ENCODE data around the gene PLCB3.
"Not testable (repeated sequence)": the region's sequence is repeated elsewhere in the genome, so short reads cannot be mapped to it uniquely, and the experiment has no call there.

PLCB3 gene

DNA sequence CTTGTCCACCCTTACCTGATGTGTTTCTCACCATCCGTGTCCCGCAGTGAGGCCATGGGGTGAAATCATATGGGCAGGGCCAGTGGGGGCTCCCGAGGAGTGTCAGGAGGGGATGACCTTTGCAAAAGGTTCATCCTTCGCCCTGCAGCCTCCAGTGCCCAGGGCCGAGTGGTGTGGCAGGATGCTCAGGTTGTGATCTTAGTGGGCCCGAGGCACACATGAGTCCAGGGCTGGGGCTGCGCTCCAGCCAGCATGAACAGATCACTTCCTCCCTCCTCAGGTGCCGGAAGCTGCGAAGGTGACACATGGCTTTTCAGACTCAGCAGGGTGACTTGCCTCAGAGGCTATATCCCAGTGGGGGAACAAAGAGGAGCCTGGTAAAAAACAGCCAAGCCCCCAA, 13.3 kb upstream of the PLCB3 start:
- DNase-seq, result no peak

DNA sequence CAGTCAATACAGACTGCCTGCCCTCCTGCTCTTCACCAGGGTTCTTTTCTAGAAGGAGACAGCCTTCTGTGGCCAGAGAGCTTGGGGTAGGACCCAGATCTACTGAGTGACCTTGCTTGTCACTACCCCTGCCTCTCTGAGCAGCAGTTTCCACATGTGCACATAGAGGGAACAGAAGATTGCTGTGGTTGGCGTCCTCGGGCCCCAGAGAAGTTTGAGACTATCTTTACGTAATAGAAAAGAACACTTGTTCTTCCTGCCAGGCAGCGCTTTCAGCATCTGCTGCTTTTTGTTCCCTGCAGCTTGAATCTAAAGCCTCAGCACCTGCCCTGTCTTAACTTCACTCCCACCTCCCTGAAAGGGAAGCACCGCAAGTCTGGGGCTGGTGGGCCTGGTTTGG, 12.3 kb upstream of the PLCB3 start:
- DNase-seq, result peak; percentile 38

DNA sequence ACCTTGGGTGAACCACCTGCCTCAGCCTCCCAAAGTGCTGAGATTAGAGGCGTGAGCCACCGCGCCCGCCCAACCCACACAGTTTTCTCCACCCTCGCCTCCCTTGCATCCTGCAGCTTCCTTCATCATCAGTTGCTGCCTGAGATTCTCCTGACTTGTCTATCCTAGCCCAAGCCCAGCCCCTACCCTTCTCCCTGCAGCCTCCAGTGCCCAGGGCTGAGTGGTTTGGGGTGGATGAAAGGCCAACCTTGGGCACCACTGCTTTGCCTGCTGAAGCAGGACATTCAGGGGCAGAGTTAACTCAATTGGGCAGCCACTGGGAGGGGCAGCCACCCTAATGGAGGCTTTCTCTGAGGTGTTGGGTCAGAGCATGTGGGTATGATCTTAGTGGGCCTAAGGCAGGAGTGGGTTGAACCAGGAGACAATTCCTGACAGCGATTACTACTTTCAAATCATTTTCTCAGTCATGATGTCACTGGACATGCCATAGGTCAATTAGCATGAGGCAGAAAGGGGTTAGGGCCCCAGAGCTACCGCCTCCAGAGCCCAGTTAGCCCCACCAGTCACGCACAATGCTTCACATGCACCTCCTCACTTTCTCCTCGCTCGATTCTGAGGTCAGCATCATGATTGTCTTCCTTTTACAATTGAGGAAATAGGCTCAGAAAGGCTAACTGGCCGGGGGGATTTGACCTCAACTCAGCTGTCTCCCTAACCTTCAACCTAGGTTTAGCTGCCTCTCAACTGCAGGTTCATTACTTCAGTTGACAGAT, 11.5 kb upstream of the PLCB3 start:
- peak; percentile 63 for DNase-seq

DNA sequence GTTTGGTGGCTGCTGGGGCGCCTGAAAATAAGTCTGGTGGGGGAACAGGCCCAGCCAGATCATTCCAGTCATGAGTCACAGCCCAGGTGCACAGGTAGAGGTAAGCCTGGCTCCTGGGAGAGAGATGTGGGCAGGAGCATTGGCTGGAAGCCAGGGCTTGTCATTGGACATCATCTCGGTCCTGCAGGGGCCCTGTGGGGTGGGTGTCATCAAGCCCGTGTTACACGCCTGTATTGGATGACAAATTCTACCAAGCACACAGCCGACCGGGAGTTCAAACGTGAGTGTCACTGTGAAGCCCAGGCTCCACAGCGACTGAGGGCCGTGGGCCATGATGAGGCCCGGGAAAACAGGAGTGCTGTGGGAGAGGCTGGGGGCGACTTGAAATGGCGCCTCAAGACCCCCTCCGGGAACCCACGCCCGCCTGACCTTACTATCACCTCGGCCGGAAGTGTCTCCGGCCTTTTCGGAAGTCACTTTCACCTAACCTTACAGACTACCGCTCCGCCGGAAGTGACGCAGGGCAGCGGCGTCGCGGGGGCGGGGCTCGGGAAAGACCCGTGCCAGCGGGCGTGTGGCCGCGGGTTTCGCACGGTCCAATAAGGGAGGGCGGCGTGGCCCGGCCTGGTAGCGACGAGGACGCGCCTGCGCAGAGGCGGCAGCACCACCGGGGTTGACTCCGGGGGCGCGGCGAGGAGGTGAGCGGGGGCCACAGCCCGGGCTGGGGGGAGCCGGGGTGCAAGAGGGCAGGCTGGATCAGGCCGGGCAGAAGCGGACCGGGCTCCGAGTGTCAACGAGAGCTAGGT, 10.7 kb upstream of the PLCB3 start, which contains the start of gene FKBP2:
Gene FKBP2 (plus strand): TSS at position 661 of the 806 bp plus-strand sequence. CDS start 1,293 bp downstream, outside the sequence.
- DNase-seq, result peak; percentile 99

DNA sequence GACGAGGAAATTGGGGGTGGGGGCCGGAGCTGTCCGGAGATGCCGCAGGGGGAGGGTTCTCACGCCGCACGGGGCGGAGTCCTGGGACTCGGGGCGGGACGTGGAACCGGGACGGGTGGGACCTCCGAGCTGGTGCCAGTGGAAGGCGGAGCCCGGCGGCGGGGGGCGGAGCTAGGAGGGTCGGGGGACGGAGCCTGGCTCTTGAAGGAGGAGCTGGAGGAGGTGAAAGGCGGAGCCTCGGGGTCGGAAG, 10.2 kb upstream of the PLCB3 start:
- no peak for DNase-seq

DNA sequence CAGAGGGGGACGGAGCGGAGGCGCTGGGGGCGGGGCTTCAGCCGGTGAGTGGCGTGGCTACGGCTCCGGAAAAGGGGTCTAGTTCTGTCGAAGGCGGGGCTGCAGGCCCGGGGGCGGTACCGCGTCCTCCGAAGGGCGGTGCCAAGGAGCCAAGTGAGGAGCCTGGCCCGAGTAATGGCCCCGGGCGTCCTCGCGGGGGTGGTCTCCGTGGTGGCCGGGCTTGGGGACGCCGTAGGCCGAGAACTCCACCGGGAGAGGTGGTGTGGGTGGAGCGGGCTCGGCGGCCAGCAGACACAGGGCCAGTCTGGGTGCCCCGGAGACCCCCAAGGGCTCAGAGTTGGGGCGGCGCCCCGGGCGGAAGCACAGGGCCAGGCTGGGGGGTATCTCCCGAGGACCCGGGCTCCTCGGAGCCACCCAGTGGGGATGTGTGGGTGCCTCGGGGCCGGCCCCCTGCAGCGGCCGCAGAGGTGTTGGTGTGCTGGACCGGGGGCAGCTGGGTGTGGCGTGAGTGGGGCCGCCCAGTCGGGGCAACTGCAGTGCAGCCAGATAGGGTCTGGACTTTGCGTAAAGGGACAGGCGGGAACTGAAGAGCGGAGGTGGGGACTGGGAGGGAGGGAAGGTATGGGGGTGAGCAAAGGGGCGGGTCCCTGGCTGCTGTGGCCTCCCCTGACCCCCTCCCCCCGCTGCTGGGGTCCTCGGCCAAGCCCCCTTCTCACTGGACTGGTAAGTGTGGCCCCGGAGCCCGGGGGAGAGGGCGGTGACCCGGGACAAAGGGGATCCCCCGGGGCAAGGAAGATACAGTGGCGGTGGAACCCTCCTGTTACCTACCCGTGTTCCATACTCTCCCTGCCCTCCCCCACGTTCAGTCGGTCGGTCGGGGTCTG, 9.6 kb upstream of the PLCB3 start:
- DNase-seq, result peak; percentile 100

DNA sequence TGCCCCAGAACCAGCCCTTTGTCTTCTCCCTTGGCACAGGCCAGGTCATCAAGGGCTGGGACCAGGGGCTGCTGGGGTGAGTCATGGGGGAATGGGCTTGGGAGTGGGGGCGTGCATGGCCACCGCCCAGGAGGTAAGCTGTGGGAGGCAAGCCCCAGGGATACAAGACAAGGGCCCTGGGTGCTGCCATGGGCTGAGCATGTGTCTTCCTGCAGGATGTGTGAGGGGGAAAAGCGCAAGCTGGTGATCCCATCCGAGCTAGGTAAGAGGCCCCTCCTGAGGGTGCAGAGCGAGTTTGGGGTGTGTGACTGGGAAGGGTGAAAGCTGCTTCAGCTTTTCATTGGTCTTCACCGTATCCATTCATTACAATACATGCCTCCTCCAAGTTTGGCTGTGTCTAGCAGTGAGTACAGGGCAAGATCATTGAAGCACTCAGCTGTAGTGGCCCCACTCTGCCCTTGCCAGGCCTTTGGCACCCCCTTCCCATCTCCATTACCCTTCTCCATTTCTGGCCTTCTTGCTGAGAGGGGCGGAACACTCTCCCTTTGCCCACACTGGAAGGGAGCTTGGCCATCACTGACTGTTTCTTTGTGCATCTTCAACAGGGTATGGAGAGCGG, 8.0 kb upstream of the PLCB3 start:
- no peak for DNase-seq

DNA sequence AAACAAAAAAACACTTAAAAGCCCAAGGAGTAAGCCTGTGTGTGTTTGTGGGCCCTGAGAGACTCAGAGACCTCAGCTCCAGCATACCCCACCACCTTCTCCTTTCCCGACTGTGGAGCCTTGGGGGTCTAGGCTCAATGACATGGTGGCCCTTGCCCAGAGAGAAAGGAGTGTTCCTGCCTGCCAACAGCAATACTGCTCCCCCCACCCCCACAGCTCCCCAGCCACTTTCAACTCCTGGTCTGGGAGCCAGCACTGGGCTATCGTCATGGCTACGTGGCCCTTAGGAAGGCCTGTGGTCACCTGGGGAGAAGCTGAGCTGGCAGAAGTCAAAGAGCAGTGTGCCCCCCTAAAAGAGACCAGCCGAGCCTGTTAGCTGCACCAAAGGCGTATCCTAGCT, 7.2 kb upstream of the PLCB3 start:
- DNase-seq, result no peak

DNA sequence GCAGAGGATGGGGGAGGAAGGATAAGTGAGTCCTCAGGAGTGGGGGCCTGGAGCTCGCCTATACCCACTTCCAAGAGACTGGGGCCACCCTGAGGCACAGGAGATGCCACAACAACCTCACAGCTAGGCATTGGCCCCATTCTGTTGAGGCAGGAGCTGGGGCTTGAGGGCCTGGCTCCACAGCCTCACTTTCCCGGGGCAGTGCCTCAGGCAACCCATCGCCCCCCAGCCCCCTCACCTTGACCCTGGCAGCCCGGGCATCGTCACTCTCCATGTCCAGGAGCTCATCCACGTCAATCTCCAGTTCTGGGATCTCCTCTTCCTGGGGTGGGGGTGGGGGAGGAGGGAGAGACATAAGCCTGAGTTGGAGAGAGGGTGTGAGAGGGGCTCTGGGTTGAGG, 6.4 kb upstream of the PLCB3 start:
- DNase-seq, result no peak

DNA sequence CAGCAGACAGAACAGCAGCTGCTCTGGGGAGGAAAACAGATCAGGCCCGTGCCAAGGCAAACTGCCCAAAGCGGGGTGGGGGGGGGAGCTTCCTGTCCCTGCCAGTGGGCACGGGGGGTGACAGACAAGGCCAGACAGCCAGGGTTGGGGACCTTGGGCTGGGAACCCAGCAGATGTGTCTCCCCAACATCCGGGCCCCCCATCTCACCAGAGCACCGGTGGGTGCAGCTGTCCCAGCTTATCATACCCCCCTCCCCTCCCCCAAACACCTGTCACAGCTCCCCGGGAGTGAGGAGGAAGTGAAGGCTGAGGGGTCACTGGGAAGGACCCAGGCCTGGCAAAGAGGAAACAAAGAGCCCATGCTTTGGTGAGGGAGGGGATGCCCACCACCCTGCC, 5.9 kb upstream of the PLCB3 start:
- DNase-seq, result peak; percentile 67

DNA sequence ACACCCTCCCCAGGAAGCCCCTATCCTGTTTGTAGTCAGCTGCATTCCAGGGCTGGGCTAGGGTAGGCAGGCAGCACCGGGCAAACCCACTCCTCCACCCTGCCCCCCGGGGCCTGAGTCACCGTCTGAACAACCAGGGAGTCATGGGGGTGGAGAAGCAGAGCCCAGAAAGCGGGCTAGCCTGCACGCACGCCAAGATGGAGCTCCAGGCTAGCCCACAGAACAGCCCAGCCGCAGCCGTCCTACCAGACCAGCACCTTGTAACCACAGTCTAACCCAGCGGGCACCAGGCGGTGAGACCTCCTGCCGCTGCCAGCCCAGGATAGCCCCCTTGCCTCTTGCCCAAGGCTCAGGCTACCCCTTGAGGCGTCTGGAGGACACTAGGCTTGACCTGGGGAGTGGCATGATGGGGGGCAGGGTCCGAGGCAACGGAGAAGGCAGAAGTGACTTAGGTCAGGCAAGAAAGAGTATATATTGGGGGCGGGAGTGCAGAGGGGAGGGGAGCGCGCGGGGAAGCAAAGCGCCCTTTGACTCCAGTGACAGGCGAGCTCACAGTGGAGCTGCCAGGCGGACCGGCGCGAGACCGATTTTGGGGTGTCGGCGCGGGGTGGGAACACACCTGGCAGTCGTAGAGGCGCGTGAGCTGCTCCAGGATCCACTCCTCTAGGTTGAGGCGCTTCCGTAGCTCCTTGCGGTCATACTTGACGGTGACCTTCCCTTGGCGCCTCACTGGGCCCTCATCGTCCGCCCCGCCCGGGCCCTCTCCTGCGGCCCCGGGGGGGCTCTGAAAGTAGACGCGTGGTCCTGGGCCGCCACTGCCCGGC, 5.3 kb upstream of the PLCB3 start:
- peak; percentile 90 for DNase-seq

DNA sequence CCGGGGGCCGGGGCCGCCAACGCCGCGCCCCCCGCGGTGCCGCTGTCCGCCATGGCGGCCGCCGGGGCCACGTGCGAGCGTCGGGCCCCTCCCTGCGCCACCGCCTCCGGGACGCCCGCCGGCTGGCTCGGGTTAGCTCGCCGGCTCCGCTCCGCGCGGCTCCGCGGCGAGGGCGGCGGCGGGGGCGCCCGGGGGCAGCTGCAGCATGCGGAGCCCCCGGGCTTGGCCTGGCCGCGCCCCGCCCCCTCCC, 4.8 kb upstream of the PLCB3 start:
- DNase-seq, result not testable (repeated sequence)

DNA sequence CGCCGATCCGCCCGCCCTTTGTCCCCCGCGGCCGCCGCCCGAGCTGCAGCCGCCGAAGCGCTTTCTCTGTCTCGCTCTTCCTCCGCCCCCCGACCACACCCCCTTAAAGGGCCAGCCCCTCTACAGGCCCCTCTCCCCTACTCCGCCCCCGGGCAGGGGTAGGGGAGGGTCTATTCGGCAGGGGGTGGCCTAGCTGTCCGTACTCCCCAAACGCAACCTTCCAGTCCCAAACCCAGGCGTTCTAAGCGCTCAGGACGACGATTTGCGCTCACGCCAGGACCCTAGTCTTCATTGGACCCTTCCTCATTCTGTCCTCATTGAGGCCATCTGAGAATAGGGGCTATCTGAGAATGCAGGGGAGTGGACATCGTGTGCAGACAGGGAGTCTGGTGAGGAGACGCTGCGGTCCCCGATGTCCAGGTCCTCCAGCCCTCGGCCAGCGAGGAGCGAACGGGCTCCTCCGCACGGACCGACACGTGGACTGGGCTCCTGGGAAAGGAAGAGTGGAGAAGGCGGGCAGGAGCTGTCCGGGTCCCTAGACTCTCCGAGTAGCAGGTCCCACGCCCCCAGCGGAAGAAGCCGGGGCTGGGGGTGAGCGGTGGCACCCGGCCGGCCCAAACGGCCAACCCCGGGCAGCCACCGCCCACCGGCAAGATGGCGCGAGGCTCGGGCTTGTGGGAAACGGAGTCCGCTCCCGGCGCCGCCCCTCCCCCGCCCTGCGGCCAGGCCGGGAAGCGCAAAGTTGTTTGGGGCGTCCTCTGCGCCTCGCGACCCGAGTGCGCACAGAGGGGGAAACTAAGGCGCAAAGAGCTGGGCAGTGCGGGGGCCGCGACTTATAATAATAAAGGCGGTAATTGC, 4.2 kb upstream of the PLCB3 start, which contains the start of gene PPP1R14B:
Gene PPP1R14B (minus strand): TSS at position 73 of the 858 bp plus-strand sequence. CDS start 270 bp downstream, outside the sequence.
- DNase-seq, result peak; percentile 96

DNA sequence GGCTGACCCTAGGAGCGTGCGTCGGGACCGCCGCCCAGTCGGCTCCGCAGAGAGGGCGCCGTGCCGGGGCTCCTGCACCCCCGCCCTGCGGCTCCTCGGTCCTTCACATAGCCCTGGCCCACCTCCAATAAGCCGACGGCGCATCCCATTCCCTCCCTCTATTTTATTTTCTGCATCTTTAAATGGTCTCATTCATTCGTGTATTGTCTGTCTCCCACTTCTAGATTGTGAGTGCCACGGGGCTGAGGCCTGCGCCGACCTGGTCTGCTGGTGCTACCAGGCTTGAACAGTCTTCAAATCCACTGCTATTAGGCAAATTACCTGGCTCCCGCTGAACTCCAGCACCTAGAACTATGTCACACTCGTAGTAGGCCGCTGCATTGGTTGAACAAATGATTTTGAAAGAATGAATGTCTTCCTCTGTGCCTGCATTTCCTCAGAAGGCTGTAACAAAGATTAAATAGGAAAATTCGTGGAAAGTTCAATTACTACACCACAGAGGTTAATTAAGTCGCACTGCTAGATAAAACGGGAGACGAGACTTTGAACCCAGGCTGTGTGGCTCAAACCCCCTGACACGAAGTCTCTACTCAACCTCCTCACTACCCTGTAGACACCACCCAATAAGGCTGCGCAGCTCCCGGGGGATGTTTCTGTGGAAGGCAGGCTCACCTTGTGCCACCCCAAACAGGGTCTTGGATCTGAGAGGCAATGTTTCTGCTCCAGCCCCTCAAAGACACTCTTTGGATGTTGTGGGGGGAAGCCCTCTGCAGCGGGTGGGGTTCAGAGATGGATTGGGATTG, 3.4 kb upstream of the PLCB3 start:
- DNase-seq, result no peak

DNA sequence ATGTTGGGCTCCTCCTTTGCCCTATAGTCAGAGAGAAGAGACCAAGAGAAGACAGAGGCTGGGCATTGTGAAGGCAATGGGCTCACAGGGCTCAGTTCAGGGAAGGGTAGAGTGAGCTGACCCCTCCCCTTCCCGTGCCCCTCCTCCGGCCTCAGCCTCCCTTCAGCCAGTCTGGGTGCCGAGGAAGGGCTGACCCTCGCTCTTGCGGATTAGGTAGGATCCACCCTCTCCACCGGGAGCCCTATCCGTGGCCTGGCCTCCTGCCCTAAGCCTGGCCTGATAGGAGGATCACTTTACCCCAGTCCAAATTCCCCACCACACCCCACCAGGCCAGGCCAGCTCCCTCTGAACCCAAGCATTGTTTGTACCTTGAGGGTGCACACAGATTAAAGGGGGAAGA, 2.8 kb upstream of the PLCB3 start:
- DNase-seq, result no peak

DNA sequence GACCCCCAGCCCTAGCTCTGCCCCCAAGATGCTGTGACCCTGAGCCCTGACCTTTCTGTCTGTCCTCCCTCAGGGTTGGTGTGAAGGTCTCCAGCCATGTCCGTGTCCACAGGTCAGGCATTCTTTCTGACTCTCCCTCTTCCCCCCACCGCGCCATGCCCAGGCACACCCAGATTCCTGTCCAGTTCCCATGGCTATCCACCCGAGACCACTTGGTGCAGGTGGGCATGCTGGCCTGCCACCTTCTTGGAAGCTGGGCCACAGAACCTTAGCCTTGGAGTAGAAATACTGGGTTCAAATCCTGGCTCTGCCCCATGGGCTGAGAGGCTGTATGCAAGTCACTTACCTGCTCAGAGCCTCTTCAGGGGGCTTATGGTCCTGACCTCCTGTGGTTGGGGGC, 2.3 kb upstream of the PLCB3 start:
- DNase-seq, result no peak

DNA sequence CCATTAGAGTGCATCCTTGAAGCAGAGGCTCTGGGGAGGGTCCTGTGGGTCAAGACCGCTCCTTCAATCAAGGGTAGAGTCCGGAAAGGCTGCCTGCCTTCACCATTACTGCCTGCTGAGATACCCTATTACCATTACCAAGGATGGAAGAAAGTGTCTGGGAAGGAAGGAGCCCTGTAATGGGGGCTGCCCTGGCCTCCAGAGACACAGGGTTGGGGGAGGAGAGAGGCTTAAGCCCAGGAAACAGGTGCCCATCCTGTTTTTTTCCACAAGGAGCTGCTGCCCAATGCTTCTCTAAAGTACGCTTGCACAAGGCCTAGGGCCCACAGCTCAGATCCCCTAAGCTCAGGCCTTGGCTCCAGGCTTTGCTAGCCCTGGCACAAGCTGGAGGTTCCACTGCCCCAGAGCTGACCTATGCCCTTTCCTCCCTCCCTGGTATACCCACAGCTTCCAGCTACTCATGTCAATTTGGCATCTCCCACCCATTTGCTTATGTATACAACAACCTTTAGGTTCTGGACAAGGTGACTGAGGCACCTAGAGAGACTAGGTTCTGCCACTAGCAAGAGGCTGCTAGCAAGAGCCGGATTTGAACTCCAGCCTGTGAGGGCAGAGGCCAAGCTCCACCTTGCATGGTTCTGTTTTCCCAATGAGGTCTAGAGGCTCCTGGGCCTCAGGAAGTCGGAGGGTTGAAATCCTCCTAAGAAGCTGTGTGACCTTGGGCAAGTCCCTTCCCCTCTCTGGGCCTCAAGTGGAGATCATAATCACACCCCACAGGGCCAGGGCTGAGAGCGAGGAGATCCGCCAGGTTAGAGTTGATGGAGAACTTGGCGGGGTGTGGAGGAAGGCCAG, 1.5 kb upstream of the PLCB3 start:
- no peak for DNase-seq

DNA sequence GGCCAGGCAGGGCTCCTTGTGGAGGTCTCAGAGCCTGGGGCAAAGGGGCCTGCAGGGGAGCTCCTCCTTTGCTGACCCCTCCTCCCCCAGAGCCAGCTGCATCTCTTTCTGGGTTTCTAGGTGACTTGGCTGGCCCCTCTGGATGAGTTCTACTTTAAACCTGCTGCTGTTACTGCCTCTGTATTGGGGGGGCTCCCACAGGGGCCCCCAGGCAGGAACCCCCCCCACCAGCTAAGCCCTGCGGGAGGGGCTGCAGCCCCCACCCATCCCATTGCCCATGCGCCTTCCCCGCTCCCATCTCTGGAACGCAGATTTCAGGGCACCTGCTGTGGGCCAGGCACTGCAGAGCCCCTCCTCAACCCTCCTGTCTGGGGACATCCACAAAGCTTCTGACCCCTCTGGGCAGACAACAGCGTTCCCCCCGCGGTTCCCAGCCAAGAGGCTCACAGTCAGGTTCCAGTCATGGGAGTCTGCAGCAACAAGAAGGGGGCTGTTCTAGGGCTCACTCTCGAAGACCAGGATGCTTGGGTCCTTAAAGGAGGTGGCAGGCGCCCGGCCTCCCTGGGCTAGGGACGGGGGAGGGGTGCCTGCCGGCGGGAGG, 815 bp upstream of the PLCB3 start:
- DNase-seq, result peak; percentile 65

DNA sequence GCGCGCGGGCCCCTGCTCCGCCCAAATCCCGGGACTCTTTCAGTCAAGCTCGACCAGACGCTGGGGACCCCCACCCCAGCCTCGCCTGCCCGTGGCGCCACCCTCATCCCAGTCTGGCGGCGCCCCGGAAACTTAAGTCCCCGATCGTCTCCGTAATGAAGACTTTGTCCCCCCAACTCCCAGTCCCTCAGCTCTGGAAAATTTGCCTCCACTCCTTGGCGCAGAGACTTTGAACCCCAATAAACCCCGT, 348 bp downstream of the PLCB3 start:
- DNase-seq, result no peak
